Osteoblast (primary cell): Measurements from ENCODE around the gene CLEC4M. TPM values are rescaled to one million over a fixed set of nuclear protein-coding genes. Genes with fewer than 3 reads are reported as not detected.
"Not testable (repeated sequence)": the region's sequence is repeated elsewhere in the genome, so short reads cannot be mapped to it uniquely, and the experiment has no call there.

Experiments used
- DNase-seq: peaks from one replicate; pipeline ENCODE4 v3.0.0; 2011; ENCODE audit warnings: low spot score, mixed read lengths; ENCODE audit not compliant: insufficient read length; ENCODE audit errors: missing footprints
- H2AFZ ChIP-seq: 2 replicates; pipeline ENCODE4 v1.6.0; 2011; ENCODE audit warnings: mild to moderate bottlenecking, low read length
- H3K27ac ChIP-seq: 2 replicates; pipeline ENCODE4 v1.5.1; 2011; ENCODE audit warnings: mild to moderate bottlenecking, low read depth, low read length, moderate library complexity
- H3K27me3 ChIP-seq: 2 replicates; pipeline ENCODE4 v1.6.0; 2012; ENCODE audit warnings: mild to moderate bottlenecking, control low read depth, inconsistent platforms, low read length, moderate library complexity; ENCODE audit not compliant: insufficient read depth
- H3K36me3 ChIP-seq: 2 replicates; pipeline ENCODE4 v1.5.1; 2011; ENCODE audit warnings: mild to moderate bottlenecking, low read length, control low read depth, moderate library complexity; ENCODE audit not compliant: insufficient read depth
- H3K4me1 ChIP-seq: 2 replicates; pipeline ENCODE4 v1.5.1; 2011; ENCODE audit warnings: mild to moderate bottlenecking, low read length, control low read depth, moderate library complexity; ENCODE audit not compliant: insufficient read depth
- H3K4me2 ChIP-seq: 2 replicates; pipeline ENCODE4 v1.6.0; 2011; ENCODE audit warnings: mild to moderate bottlenecking, low read length; ENCODE audit not compliant: insufficient read depth
- H3K4me3 ChIP-seq: fragments of 200-600 bp; sonication (generic); 3 replicates; pipeline ENCODE4 v1.5.1; 2012; ENCODE audit warnings: mild to moderate bottlenecking, low read length, inconsistent platforms; ENCODE audit not compliant: insufficient read depth
- H3K79me2 ChIP-seq: 2 replicates; pipeline ENCODE4 v1.6.0; 2012; ENCODE audit warnings: mild to moderate bottlenecking, low read length, control low read depth, inconsistent platforms; ENCODE audit not compliant: insufficient read depth
- H3K9me3 ChIP-seq: 2 replicates; pipeline ENCODE4 v1.5.1; 2011; ENCODE audit warnings: low read depth, low read length, control low read depth
- H4K20me1 ChIP-seq: 2 replicates; pipeline ENCODE4 v1.6.0; 2012; ENCODE audit warnings: mild to moderate bottlenecking, low read length, control low read depth; ENCODE audit not compliant: insufficient read depth
- total RNA-seq: library from RNA; depleted of rRNA; stranded (reverse); fragments of >200 nt; gene quantifications from 2 replicates; pipeline ENCODE4 v1.2.3, GENCODE V29; 2012
- TF ChIP-seq, protein P1 (sequence below): IDR thresholded peaks from 2 replicates; pipeline ENCODE4 v1.5.1; 2011; ENCODE audit warnings: mild to moderate bottlenecking, low read depth, low read length, moderate library complexity; ENCODE audit errors: extremely low read depth

Gene CLEC4M
- total RNA-seq, 1 donor: not detected

DNA sequence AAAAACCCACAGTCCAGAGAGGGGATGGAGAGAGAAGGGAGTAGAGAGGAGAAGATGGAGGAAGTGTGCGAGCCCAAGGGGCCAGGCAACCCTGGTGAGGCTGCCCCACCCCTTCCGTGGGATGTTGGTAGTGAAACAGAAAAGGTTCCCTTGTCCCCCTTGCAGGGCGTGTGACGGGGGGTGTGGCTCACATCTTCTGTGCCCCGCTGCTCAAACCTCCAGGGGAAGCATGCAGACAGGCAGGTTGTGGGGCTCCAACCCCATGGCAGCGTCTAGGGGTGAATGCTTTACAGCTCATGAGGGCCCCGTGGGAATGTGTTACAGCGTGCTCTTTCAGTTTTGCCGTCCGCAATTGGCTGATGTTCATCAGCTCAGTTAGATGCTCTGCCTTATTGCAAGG lies 52.3 kb downstream of the CLEC4M start:
- TF ChIP-seq, protein P1, sequence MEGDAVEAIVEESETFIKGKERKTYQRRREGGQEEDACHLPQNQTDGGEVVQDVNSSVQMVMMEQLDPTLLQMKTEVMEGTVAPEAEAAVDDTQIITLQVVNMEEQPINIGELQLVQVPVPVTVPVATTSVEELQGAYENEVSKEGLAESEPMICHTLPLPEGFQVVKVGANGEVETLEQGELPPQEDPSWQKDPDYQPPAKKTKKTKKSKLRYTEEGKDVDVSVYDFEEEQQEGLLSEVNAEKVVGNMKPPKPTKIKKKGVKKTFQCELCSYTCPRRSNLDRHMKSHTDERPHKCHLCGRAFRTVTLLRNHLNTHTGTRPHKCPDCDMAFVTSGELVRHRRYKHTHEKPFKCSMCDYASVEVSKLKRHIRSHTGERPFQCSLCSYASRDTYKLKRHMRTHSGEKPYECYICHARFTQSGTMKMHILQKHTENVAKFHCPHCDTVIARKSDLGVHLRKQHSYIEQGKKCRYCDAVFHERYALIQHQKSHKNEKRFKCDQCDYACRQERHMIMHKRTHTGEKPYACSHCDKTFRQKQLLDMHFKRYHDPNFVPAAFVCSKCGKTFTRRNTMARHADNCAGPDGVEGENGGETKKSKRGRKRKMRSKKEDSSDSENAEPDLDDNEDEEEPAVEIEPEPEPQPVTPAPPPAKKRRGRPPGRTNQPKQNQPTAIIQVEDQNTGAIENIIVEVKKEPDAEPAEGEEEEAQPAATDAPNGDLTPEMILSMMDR: no peak
- Histone ChIP-seq H3K9me3 (peaks cover 5% of the 10 kb centered on the region), H3K4me3 (no peak overlapping the region), H3K27me3 (peaks cover 4% of the 10 kb centered on the region), H3K4me2 (no peak overlapping the region), H3K27ac (no peak overlapping the region), H3K4me1 (no peaks in the 10 kb centered on the region), H4K20me1 (no peaks in the 10 kb centered on the region), H3K79me2 (no peaks in the 10 kb centered on the region), H3K36me3 (no peaks in the 10 kb centered on the region), H2AFZ (no peak overlapping the region)
- DNase-seq: no peak

GRCh38 chr19:7816040-7816439 lies 53.0 kb downstream of the CLEC4M start:
- not testable (repeated sequence) for H3K27me3 ChIP-seq, H3K27ac ChIP-seq, H3K4me3 ChIP-seq, DNase-seq, H2AFZ ChIP-seq, H3K9me3 ChIP-seq, H4K20me1 ChIP-seq, H3K79me2 ChIP-seq, H3K4me2 ChIP-seq, H3K36me3 ChIP-seq, H3K4me1 ChIP-seq

GRCh38 chr19:7817801-7818200 lies 54.8 kb downstream of the CLEC4M start:
- Histone ChIP-seq H3K4me1 (no peaks in the 10 kb centered on the region), H3K27me3 (peaks cover 10% of the 10 kb centered on the region), H3K9me3 (peaks cover 5% of the 10 kb centered on the region), H3K36me3 (no peaks in the 10 kb centered on the region), H2AFZ (no peak overlapping the region), H4K20me1 (no peaks in the 10 kb centered on the region), H3K4me2 (no peak overlapping the region), H3K27ac (no peak overlapping the region), H3K4me3 (no peak overlapping the region), H3K79me2 (no peaks in the 10 kb centered on the region)
- DNase-seq: no peak
- TF ChIP-seq, protein P1: no peak

GRCh38 chr19:7818806-7819205 lies 55.8 kb downstream of the CLEC4M start:
- Histone ChIP-seq H3K4me1 (no peaks in the 10 kb centered on the region), H3K79me2 (no peaks in the 10 kb centered on the region), H3K27ac (no peak overlapping the region), H3K4me3 (no peak overlapping the region), H2AFZ (no peak overlapping the region), H4K20me1 (no peaks in the 10 kb centered on the region), H3K9me3 (peaks cover 5% of the 10 kb centered on the region), H3K27me3 (peaks cover 10% of the 10 kb centered on the region), H3K36me3 (no peaks in the 10 kb centered on the region), H3K4me2 (no peak overlapping the region)
- DNase-seq: no peak
- TF ChIP-seq, protein P1: no peak

Other genes starting within 250 kb of the CLEC4M start
- 25.0 and 26.1 TPM in 2 replicates for gene ZNF358, start 247.1 kb upstream of the CLEC4M start, total RNA-seq
- 16.6 and 21.2 TPM in 2 replicates for gene MCOLN1, start 240.6 kb upstream of the CLEC4M start, total RNA-seq
- gene PNPLA6, start 227.5 kb upstream of the CLEC4M start, total RNA-seq: 75.1 and 83.6 TPM in 2 replicates
- not detected in 2 replicates for gene CAMSAP3, start 167.4 kb upstream of the CLEC4M start, total RNA-seq
- gene XAB2, start 133.7 kb upstream of the CLEC4M start, total RNA-seq: 35.9 and 40.5 TPM in 2 replicates
- gene PET100, start 133.4 kb upstream of the CLEC4M start, total RNA-seq: 9.0 and 9.4 TPM in 2 replicates
- gene PCP2, start 129.5 kb upstream of the CLEC4M start, total RNA-seq: not detected in 2 replicates
- 1.2 and 3.3 TPM in 2 replicates for gene STXBP2, start 126.1 kb upstream of the CLEC4M start, total RNA-seq
- gene RETN, start 94.2 kb upstream of the CLEC4M start, total RNA-seq: not detected in 2 replicates
- not detected in 2 replicates for gene MCEMP1, start 86.2 kb upstream of the CLEC4M start, total RNA-seq
- 23.3 and 26.4 TPM in 2 replicates for gene TRAPPC5, start 82.4 kb upstream of the CLEC4M start, total RNA-seq
- gene FCER2, start 61.1 kb upstream of the CLEC4M start, total RNA-seq: not detected in 2 replicates
- gene CLEC4G, start 31.1 kb upstream of the CLEC4M start, total RNA-seq: not detected in 2 replicates
- gene CD209, start 15.7 kb upstream of the CLEC4M start, total RNA-seq: not detected in 2 replicates
- gene EVI5L, start 67.0 kb downstream of the CLEC4M start, total RNA-seq: 24.8 and 26.1 TPM in 2 replicates
- gene PRR36, start 111.1 kb downstream of the CLEC4M start, total RNA-seq: under 0.01 TPM in 1 of 2 replicates, not detected in the other
- 10.5 and 17.4 TPM in 2 replicates for gene LRRC8E, start 125.3 kb downstream of the CLEC4M start, total RNA-seq
- 12.4 and 14.8 TPM in 2 replicates for gene MAP2K7, start 140.6 kb downstream of the CLEC4M start, total RNA-seq
- gene TGFBR3L, start 151.6 kb downstream of the CLEC4M start, total RNA-seq: under 0.01 TPM in 1 of 2 replicates, not detected in the other
- gene SNAPC2, start 157.1 kb downstream of the CLEC4M start, total RNA-seq: 16.8 and 18.5 TPM in 2 replicates
- gene CTXN1, start 162.9 kb downstream of the CLEC4M start, total RNA-seq: 1.5 and 2.5 TPM in 2 replicates
- gene TIMM44, start 180.4 kb downstream of the CLEC4M start, total RNA-seq: 52.5 and 55.4 TPM in 2 replicates
- gene ELAVL1, start 242.4 kb downstream of the CLEC4M start, total RNA-seq: 23.0 and 25.7 TPM in 2 replicates